Loucy (cell line): ENCODE measurements around the gene SLC1A5.

Experiments
- H2AFZ ChIP-seq: fragments of 200-600 bp; sonication (generic); 2 replicates; pipeline ENCODE4 v1.6.0; 2016; ENCODE audit warnings: antibody characterized with exemption, mild to moderate bottlenecking, low read length, moderate library complexity
- H3F3A ChIP-seq: fragments of 200-600 bp; 2 replicates; pipeline ENCODE4 v1.6.0; 2016; ENCODE audit warnings: antibody characterized with exemption, low read depth, mild to moderate bottlenecking
- H3K27me3 ChIP-seq: fragments of 200-600 bp; sonication (generic); 2 replicates; pipeline ENCODE4 v1.6.1; 2014; ENCODE audit warnings: low read length, mild to moderate bottlenecking; ENCODE audit not compliant: insufficient read depth, poor library complexity, severe bottlenecking
- H3K36me3 ChIP-seq: fragments of 200-600 bp; sonication (generic); 2 replicates; pipeline ENCODE4 v1.6.1; 2016; ENCODE audit warnings: low read length; ENCODE audit not compliant: insufficient read depth
- H3K4me1 ChIP-seq: fragments of 200-600 bp; sonication (generic); 2 replicates; pipeline ENCODE4 v1.5.1; 2014; ENCODE audit warnings: low read length, mild to moderate bottlenecking; ENCODE audit not compliant: insufficient read depth, poor library complexity, severe bottlenecking
- H3K4me2 ChIP-seq: fragments of 200-600 bp; sonication (generic); 2 replicates; pipeline ENCODE4 v1.6.0; 2014; ENCODE audit warnings: antibody characterized with exemption, low read length, low read depth, mild to moderate bottlenecking; ENCODE audit not compliant: poor library complexity, severe bottlenecking
- H3K4me3 ChIP-seq: fragments of 200-600 bp; sonication (generic); 2 replicates; pipeline ENCODE4 v1.5.1; 2014; ENCODE audit warnings: low read length, mild to moderate bottlenecking, mixed read lengths; ENCODE audit not compliant: poor library complexity, severe bottlenecking
- H3K79me2 ChIP-seq: fragments of 200-600 bp; sonication (generic); 2 replicates; pipeline ENCODE4 v1.6.1; 2014; ENCODE audit warnings: low read length; ENCODE audit not compliant: insufficient read depth
- H3K9ac ChIP-seq: fragments of 200-600 bp; sonication (generic); 2 replicates; pipeline ENCODE4 v1.6.0; 2014; ENCODE audit warnings: mild to moderate bottlenecking, low read depth, low read length, moderate library complexity; ENCODE audit not compliant: poor library complexity, severe bottlenecking
- H3K9me2 ChIP-seq: fragments of 200-600 bp; sonication (generic); replicated peaks from 2 replicates; pipeline ENCODE4 v1.6.1; 2016; ENCODE audit warnings: low read depth, low read length, mixed read lengths
- H3K9me3 ChIP-seq: fragments of 200-600 bp; sonication (generic); 2 replicates; pipeline ENCODE4 v1.6.1; 2014; ENCODE audit warnings: mild to moderate bottlenecking, antibody characterized with exemption, low read length, low read depth; ENCODE audit not compliant: insufficient read depth
- H4K20me1 ChIP-seq: fragments of 200-600 bp; sonication (generic); 2 replicates; pipeline ENCODE4 v1.6.0; 2014; ENCODE audit warnings: antibody characterized with exemption, low read length, mild to moderate bottlenecking; ENCODE audit not compliant: insufficient read depth, poor library complexity, severe bottlenecking
- EZH2phosphoT487 ChIP-seq: fragments of 200-600 bp; IDR thresholded peaks from 2 replicates; pipeline ENCODE4 v1.6.1; 2018; ENCODE audit warnings: antibody characterized with exemption, mild to moderate bottlenecking, moderate library complexity, borderline replicate concordance
- TF ChIP-seq, protein P1 (sequence below): fragments of 200-600 bp; sonication (generic); conservative IDR thresholded peaks from 2 replicates; pipeline ENCODE4 v1.5.1; 2014; ENCODE audit warnings: mild to moderate bottlenecking, antibody characterized with exemption, low read length

SLC1A5 gene

GRCh38 chr19:46729696-46730095 is 58.7 kb downstream of the SLC1A5 start:
- Histone ChIP-seq H3F3A (no peaks in the 10 kb centered on the region), H3K36me3 (peaks cover 96% of the 10 kb centered on the region; the same call in 1 of the 2 replicates), H3K79me2 (peaks cover 21% of the 10 kb centered on the region; the same call in 1 of the 2 replicates), H4K20me1 (peaks cover 16% of the 10 kb centered on the region), H3K27me3 (no peaks in the 10 kb centered on the region), H3K4me1 (no peaks in the 10 kb centered on the region), H3K4me3 (no peak overlapping the region), H3K9me3 (no peaks in the 10 kb centered on the region), H2AFZ (no peak overlapping the region), H3K9me2 (no peaks in the 10 kb centered on the region), H3K4me2 (no peak overlapping the region), H3K9ac (no peak overlapping the region)
- TF ChIP-seq, protein P1, sequence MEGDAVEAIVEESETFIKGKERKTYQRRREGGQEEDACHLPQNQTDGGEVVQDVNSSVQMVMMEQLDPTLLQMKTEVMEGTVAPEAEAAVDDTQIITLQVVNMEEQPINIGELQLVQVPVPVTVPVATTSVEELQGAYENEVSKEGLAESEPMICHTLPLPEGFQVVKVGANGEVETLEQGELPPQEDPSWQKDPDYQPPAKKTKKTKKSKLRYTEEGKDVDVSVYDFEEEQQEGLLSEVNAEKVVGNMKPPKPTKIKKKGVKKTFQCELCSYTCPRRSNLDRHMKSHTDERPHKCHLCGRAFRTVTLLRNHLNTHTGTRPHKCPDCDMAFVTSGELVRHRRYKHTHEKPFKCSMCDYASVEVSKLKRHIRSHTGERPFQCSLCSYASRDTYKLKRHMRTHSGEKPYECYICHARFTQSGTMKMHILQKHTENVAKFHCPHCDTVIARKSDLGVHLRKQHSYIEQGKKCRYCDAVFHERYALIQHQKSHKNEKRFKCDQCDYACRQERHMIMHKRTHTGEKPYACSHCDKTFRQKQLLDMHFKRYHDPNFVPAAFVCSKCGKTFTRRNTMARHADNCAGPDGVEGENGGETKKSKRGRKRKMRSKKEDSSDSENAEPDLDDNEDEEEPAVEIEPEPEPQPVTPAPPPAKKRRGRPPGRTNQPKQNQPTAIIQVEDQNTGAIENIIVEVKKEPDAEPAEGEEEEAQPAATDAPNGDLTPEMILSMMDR = no peak
- TF ChIP-seq EZH2phosphoT487 = no peak

DNA sequence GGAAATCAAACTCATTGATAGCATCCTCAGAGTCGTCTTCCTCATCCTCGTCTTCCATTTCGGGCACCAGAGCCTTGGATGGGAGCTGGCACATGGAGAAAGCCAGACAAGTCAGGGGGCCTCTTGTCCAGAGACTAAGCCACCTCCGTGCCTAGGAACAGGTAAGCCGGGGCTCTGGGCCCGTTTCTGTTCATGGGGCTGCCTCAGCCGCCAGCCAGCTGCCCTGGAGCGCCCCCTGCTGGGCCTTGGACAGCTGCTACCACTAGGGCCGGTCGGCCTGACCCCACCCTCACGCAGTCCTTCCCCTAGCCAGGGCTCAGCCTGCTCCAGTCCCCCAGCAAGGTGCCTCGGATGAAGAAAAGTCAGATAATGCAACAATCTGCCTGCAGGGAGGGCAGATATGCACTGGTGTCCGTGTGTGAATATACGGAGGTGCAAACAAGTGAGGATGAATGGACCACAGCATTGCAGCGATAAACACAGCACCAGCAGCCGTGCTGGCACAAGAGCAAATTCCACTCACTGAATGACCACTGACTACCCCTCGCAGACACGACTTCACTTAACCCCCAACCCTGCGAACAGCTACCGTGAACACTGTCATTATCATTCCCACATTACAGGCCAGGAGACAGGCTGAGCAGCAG is 59.6 kb downstream of the SLC1A5 start:
- Histone ChIP-seq H3K9me3 (no peaks in the 10 kb centered on the region), H3F3A (no peaks in the 10 kb centered on the region), H3K4me1 (peaks cover under 1% of the 10 kb centered on the region), H3K9ac (no peak overlapping the region), H4K20me1 (peaks cover 16% of the 10 kb centered on the region), H3K79me2 (peaks cover 17% of the 10 kb centered on the region; the same call in 1 of the 2 replicates), H3K4me2 (no peak overlapping the region), H2AFZ (no peak overlapping the region), H3K4me3 (no peak overlapping the region), H3K9me2 (no peaks in the 10 kb centered on the region), H3K36me3 (peaks cover 95% of the 10 kb centered on the region; the same call in 1 of the 2 replicates), H3K27me3 (no peaks in the 10 kb centered on the region)
- TF ChIP-seq, protein P1 = peak; percentile 97
- no peak for TF ChIP-seq EZH2phosphoT487

GRCh38 chr19:46728208-46728607 is 60.2 kb downstream of the SLC1A5 start:
- Histone ChIP-seq H3K9me3 (no peaks in the 10 kb centered on the region), H3K27me3 (no peaks in the 10 kb centered on the region), H3K36me3 (peaks cover 95% of the 10 kb centered on the region; the same call in 1 of the 2 replicates), H2AFZ (no peak overlapping the region), H3K79me2 (peaks cover 11% of the 10 kb centered on the region; the same call in 1 of the 2 replicates), H3K4me3 (no peak overlapping the region), H3K9ac (no peak overlapping the region), H3K4me2 (no peak overlapping the region), H3F3A (no peaks in the 10 kb centered on the region), H4K20me1 (peaks cover 16% of the 10 kb centered on the region), H3K9me2 (no peaks in the 10 kb centered on the region), H3K4me1 (peaks cover 6% of the 10 kb centered on the region)
- TF ChIP-seq, protein P1 = no peak
- no peak for TF ChIP-seq EZH2phosphoT487
